B cell (primary cell): ENCODE results near the gene SMIM13. TPM values are rescaled to one million over a fixed set of nuclear protein-coding genes. Genes with fewer than 3 reads are reported as not detected.

Source experiments
- ATAC-seq: fragments of 200-7000 bp; cut with Tn5 transposase; one replicate; pipeline ENCODE4 v1.10.0; 2021; ENCODE audit warnings: low read depth, mild to moderate bottlenecking, moderate number of reproducible peaks, moderate library complexity
- CTCF ChIA-PET: fragments of 350-600 bp; sonication (Branson Sonifier 250); formaldehyde crosslinking; loops from one replicate; lab custom pipeline; 2021; ENCODE audit warnings: antibody characterized with exemption, inconsistent platforms; lab: Charles Lee
- POLR2A ChIA-PET: fragments of 350-600 bp; sonication (Branson Sonifier 250); formaldehyde crosslinking; loops from one replicate; lab custom pipeline; 2021; ENCODE audit warnings: antibody characterized with exemption; lab: Charles Lee
- DNase-seq: peaks from one replicate; pipeline ENCODE4 v3.0.0; 2013
- H2AFZ ChIP-seq: 2 replicates; pipeline ENCODE4 v1.6.1; 2012; ENCODE audit warnings: mild to moderate bottlenecking, low read depth, low read length; ENCODE audit not compliant: insufficient read depth, poor library complexity, severe bottlenecking
- H3K27ac ChIP-seq, 2 donors: 1 replicate in 1 of 2; 2 replicates in 1 of 2; pipeline ENCODE4 v1.5.1; 2012 to 2013; ENCODE audit warnings: low read length in 2 of 2, mild to moderate bottlenecking in 2 of 2, moderate library complexity in 1 of 2
- H3K27me3 ChIP-seq, 4 experiments: fragments of 200-600 bp in 1 of 4; sonication (generic) in 1 of 4; replicated peaks in 1 of 4; 1 replicate in 2 of 4; 2 replicates in 2 of 4; pipeline versions ENCODE4 v1.6.1 to v1.7.0; 2013 to 2016; ENCODE audit warnings: low read length in 3 of 4, mild to moderate bottlenecking in 2 of 4, mixed read lengths in 1 of 4, moderate library complexity in 1 of 4; ENCODE audit not compliant: insufficient read depth in 4 of 4, control insufficient read depth in 3 of 4; ENCODE audit errors: control extremely low read depth in 1 of 4
- H3K36me3 ChIP-seq, 2 experiments: replicated peaks in 1 of 2; 1 replicate in 1 of 2; 2 replicates in 1 of 2; pipeline versions ENCODE4 v1.6.1 to v1.7.1; 2013; ENCODE audit warnings: low read length in 1 of 2; ENCODE audit not compliant: insufficient read depth in 2 of 2, control insufficient read depth in 1 of 2; ENCODE audit errors: control extremely low read depth in 1 of 2, extremely low read depth in 1 of 2
- H3K4me1 ChIP-seq, 2 donors: fragments of 200-600 bp in 1 of 2; sonication (generic) in 1 of 2; 1 replicate in 1 of 2; 2 replicates in 1 of 2; pipeline versions ENCODE4 v1.5.1 to v1.6.1; 2013 to 2017; ENCODE audit warnings: low read length in 2 of 2; ENCODE audit not compliant: control insufficient read depth in 2 of 2, insufficient read depth in 2 of 2
- H3K4me2 ChIP-seq: replicated peaks from 2 replicates; pipeline ENCODE3; 2012; ENCODE audit warnings: mild to moderate bottlenecking, low read depth, low read length; ENCODE audit not compliant: poor library complexity, severe bottlenecking
- H3K4me3 ChIP-seq, 5 experiments: fragments of 200-600 bp in 1 of 5; sonication (generic) in 1 of 5; 1 replicate in 3 of 5; 2 replicates in 2 of 5; pipeline versions ENCODE4 v1.5.1 to v1.7.0; 2011 to 2016; ENCODE audit warnings: low read length in 4 of 5, mild to moderate bottlenecking in 4 of 5, low read depth in 2 of 5, control low read depth in 1 of 5, moderate library complexity in 1 of 5; ENCODE audit not compliant: insufficient read depth in 1 of 5; ENCODE audit errors: control extremely low read depth in 1 of 5, extremely low read depth in 1 of 5
- H3K79me2 ChIP-seq: fragments of 200-600 bp; sonication (generic); one replicate; pipeline ENCODE4 v1.6.0; 2016; ENCODE audit warnings: low read length; ENCODE audit not compliant: control insufficient read depth, insufficient read depth
- H3K9ac ChIP-seq: fragments of 200-600 bp; sonication (generic); 2 replicates; pipeline ENCODE4 v1.6.1; 2017; ENCODE audit warnings: mild to moderate bottlenecking, low read length, moderate library complexity
- H3K9me3 ChIP-seq, 3 donors: one replicate each; pipeline versions ENCODE4 v1.6.1 to v1.7.1; 2013; ENCODE audit warnings: low read length in 2 of 3; ENCODE audit not compliant: control insufficient read depth in 2 of 3, insufficient read depth in 1 of 3; ENCODE audit errors: control extremely low read depth in 1 of 3
- H4K20me1 ChIP-seq: 2 replicates; pipeline ENCODE4 v1.6.0; 2012; ENCODE audit warnings: mild to moderate bottlenecking, low read length; ENCODE audit not compliant: insufficient read depth, control insufficient read depth, poor library complexity, severe bottlenecking
- H3K27ac Mint-ChIP-seq: one replicate; pipeline ENCODE4 v1.8.0; 2021; ENCODE audit warnings: mixed read lengths
- H3K27me3 Mint-ChIP-seq: one replicate; pipeline ENCODE4 v1.8.0; 2021; ENCODE audit warnings: mixed read lengths
- H3K4me1 Mint-ChIP-seq: one replicate; pipeline ENCODE4 v1.8.0; 2021; ENCODE audit warnings: mixed read lengths
- H3K4me3 Mint-ChIP-seq: one replicate; pipeline ENCODE4 v1.8.0; 2021; ENCODE audit warnings: mixed read lengths
- H3K9me3 Mint-ChIP-seq: one replicate; pipeline ENCODE4 v1.8.0; 2022; ENCODE audit warnings: mixed read lengths; ENCODE audit not compliant: insufficient read depth
- CTCF ChIP-seq: fragments of 200-600 bp; IDR thresholded peaks from one replicate; pipeline ENCODE4 v1.8.0; 2022; ENCODE audit warnings: antibody characterized with exemption, mild to moderate bottlenecking
- EZH2 ChIP-seq: IDR thresholded peaks from 2 replicates; pipeline ENCODE4 v1.6.1; 2012; ENCODE audit warnings: borderline replicate concordance, low read depth, mild to moderate bottlenecking, moderate library complexity, low read length; ENCODE audit not compliant: insufficient read depth, poor library complexity, severe bottlenecking
- WGBS: methylation state at CpG from one replicate; pipeline ENCODE4 v1.1.5; 2013; ENCODE audit warnings: missing lambda C conversion rate; ENCODE audit not compliant: insufficient coverage; 5-methylcytosine and 5-hydroxymethylcytosine counted together
- intact Hi-C: fragments of 100-400 bp; cut with micrococcal nuclease; formaldehyde crosslinking; loops from one replicate; pipeline ENCODE4 v1.10.0; 2022
- polyA plus RNA-seq: library from polyadenylated mRNA; depleted of rRNA; stranded (reverse); fragments of >200 nt; gene quantifications from 2 replicates; pipeline ENCODE4 v1.2.3, GENCODE V29; 2012
- total RNA-seq, 2 donors: library from RNA; stranded (reverse); fragments of 120-200 nt in 1 of 2; gene quantifications; 1 replicate in 1 of 2; 2 replicates in 1 of 2; pipeline versions ENCODE4 v1.2.3 to v1.2.4, GENCODE V29; 2013 to 2022

Gene SMIM13
- total and polyA plus RNA-seq, 2 donors (not counting 1 experiment from before 2014, with no cell fraction given): 2.1 to 5.5 TPM

- DNase-seq: no peak
- Histone ChIP-seq H3K9me3 (no peaks in the 10 kb centered on the region), H4K20me1 (peaks cover 40% of the 10 kb centered on the region), H3K27me3 (no peaks in the 10 kb centered on the region), H3K4me2 (no peak overlapping the region), H2AFZ (no peak overlapping the region), H3K9ac (no peak overlapping the region), H3K27ac (no peak overlapping the region), H3K36me3 (no peaks in the 10 kb centered on the region), H3K4me3 (no peak overlapping the region), H3K4me1 (no peaks in the 10 kb centered on the region), H3K79me2 (peaks cover 82% of the 10 kb centered on the region)
- Mint-ChIP-seq H3K4me3 (no peak overlapping the region), H3K27ac (no peak overlapping the region), H3K27me3 (no peaks in the 10 kb centered on the region), H3K4me1 (peaks cover 8% of the 10 kb centered on the region), H3K9me3 (no peaks in the 10 kb centered on the region)
- POLR2A ChIA-PET: no interaction called here
- CTCF ChIA-PET: no interaction called here
- ATAC-seq: no peak
- TF ChIP-seq EZH2 (no peak), CTCF (no peak)
- WGBS: 77% methylated on average over 2 of the region's 5 CpGs
- intact Hi-C loops: no loop called here
Observed at GRCh38 chr6:11103065-11103464, 9.4 kb downstream of the SMIM13 start.

GRCh38 chr6:11108726-11109125, 15.1 kb downstream of the SMIM13 start:
- Histone ChIP-seq H2AFZ (no peak overlapping the region), H3K4me3 (no peak overlapping the region), H3K9me3 (no peaks in the 10 kb centered on the region), H3K9ac (no peak overlapping the region), H3K27ac (no peak overlapping the region), H3K4me1 (no peaks in the 10 kb centered on the region), H3K36me3 (no peaks in the 10 kb centered on the region), H3K4me2 (no peak overlapping the region), H4K20me1 (peaks cover 22% of the 10 kb centered on the region), H3K79me2 (peaks cover 38% of the 10 kb centered on the region), H3K27me3 (no peaks in the 10 kb centered on the region)
- ChIA-PET CTCF (no interaction called here), POLR2A (no interaction called here)
- Mint-ChIP-seq H3K27me3 (no peaks in the 10 kb centered on the region), H3K4me3 (no peak overlapping the region), H3K9me3 (no peaks in the 10 kb centered on the region), H3K27ac (no peak overlapping the region), H3K4me1 (peaks cover 14% of the 10 kb centered on the region)
- intact Hi-C loops: no loop called here
- TF ChIP-seq CTCF: no peak
- ATAC-seq (no peak), DNase-seq (no peak)
